ENCODE data around the gene CD40. TPM values are rescaled to one million over a fixed set of nuclear protein-coding genes. Genes with fewer than 3 reads are reported as not detected.

The CD40 gene
- total RNA-seq, 6 experiments from 2014 or later: 8.8 to 11.7 (median 9.4) TPM

GRCh38 chr20:46152824-46153586 lies 34.9 kb downstream of the CD40 start:
- DNase-seq: no peak
- WGBS (ENCODE audit: insufficient coverage, low coverage, low lambda C conversion rate, missing lambda C conversion rate): 52% methylated on average over 8 of the region's 33 CpGs
- no peaks in the 10 kb centered on the region for H3K27me3 ChIP-seq

GRCh38 chr20:46154305-46154704 lies 36.2 kb downstream of the CD40 start:
- no peak overlapping the region for H3K27ac ChIP-seq
- no peak for ATAC-seq
- H3K4me3 ChIP-seq: no peak overlapping the region
- H3K4me1 ChIP-seq: no peaks in the 10 kb centered on the region
- intact Hi-C loops (cut with DNase I): no loop called here
- no peaks in the 10 kb centered on the region for H3K27me3 ChIP-seq
- no peak for DNase-seq
- no peak for TF ChIP-seq POLR2A (IDR thresholded peaks at IDR 0.05)
- no peak for TF ChIP-seq CTCF (IDR thresholded peaks at IDR 0.05)
- H3K9me3 ChIP-seq: no peaks in the 10 kb centered on the region
- no peaks in the 10 kb centered on the region for H3K36me3 ChIP-seq
- 71% methylated on average over 5 of the region's 5 CpGs for WGBS (ENCODE audit: insufficient coverage, low coverage, low lambda C conversion rate, missing lambda C conversion rate)

More at GRCh38 chr20:46152824-46153586, 34.9 kb downstream of the CD40 start:
- ATAC-seq: no peak
- H3K27ac ChIP-seq: no peak overlapping the region
- no peaks in the 10 kb centered on the region for H3K4me1 ChIP-seq
- no peak overlapping the region for H3K4me3 ChIP-seq
- no peaks in the 10 kb centered on the region for H3K36me3 ChIP-seq
- TF ChIP-seq POLR2A (IDR thresholded peaks at IDR 0.05): no peak
- TF ChIP-seq CTCF (IDR thresholded peaks at IDR 0.05): no peak
- no peaks in the 10 kb centered on the region for H3K9me3 ChIP-seq
- intact Hi-C loops (cut with DNase I): no loop called here

DNA sequence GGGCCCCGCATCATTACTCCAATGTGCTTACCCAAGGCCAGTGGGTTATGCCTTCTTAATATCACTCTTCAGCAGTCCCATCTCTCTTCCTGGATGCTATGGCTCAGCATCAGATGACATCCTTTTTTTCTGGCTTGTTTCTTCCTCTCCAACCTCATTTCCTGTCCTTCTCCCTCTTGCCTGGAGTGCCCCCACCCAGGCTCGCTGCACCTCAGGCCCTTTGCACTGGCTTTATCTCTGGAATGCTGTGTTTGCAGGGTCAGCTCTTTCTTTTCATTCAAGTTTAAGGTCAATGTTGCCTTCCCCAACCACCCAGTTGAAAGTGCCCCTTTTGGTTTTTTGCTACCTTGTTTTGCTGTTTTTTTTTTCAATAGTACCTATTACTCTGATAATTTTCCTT lies 36.7 kb downstream of the CD40 start:
- Histone ChIP-seq H3K9me3 (no peaks in the 10 kb centered on the region), H3K36me3 (no peaks in the 10 kb centered on the region), H3K27ac (no peak overlapping the region), H3K27me3 (no peaks in the 10 kb centered on the region), H3K4me1 (no peaks in the 10 kb centered on the region), H3K4me3 (no peak overlapping the region)
- ATAC-seq (no peak), DNase-seq (no peak)
- TF ChIP-seq CTCF (IDR thresholded peaks at IDR 0.05) (no peak), POLR2A (IDR thresholded peaks at IDR 0.05) (no peak)
- intact Hi-C loops (cut with DNase I): no loop called here
- 79% methylated on average over 2 of the region's 2 CpGs for WGBS (ENCODE audit: insufficient coverage, low coverage, low lambda C conversion rate, missing lambda C conversion rate)

DNA sequence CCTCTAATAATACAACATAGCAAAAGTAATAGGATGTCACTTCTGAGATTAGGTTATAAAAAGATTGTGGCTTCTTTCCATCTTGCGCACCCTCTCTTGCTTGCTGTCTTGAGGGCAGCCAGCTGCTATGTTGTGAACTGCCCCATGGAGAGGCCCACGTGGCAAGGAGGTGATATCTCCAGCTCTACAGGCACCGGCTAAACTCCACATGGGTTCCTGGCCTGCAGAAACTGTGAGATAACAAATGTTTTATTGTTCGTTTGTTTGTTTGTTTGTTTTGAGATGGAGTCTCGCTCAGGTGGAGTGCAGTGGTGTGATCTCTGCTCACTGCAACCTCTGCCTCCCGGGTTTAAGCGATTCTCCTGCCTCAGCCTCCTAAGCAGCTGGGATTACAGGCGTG lies 38.0 kb downstream of the CD40 start:
- DNase-seq (no peak), ATAC-seq (no peak)
- Histone ChIP-seq H3K4me1 (no peaks in the 10 kb centered on the region), H3K27ac (no peak overlapping the region), H3K27me3 (no peaks in the 10 kb centered on the region), H3K4me3 (no peak overlapping the region), H3K9me3 (no peaks in the 10 kb centered on the region), H3K36me3 (no peaks in the 10 kb centered on the region)
- 37% methylated on average over 7 of the region's 8 CpGs for WGBS (ENCODE audit: insufficient coverage, low coverage, low lambda C conversion rate, missing lambda C conversion rate)
- TF ChIP-seq CTCF (IDR thresholded peaks at IDR 0.05): no peak
- TF ChIP-seq POLR2A (IDR thresholded peaks at IDR 0.05): no peak
- intact Hi-C loops (cut with DNase I): no loop called here
